Inflammatory macrophage (primary cell): ENCODE measurements around the gene PLEKHG4.
A peak's percentile ranks its signal among the peaks of the same experiment; 100 is the strongest.

Experiments used
- DNase-seq, 2 donors: peaks; one replicate each; pipeline ENCODE4 v3.0.0-alpha.2; 2020 to 2022

Gene PLEKHG4

DNA sequence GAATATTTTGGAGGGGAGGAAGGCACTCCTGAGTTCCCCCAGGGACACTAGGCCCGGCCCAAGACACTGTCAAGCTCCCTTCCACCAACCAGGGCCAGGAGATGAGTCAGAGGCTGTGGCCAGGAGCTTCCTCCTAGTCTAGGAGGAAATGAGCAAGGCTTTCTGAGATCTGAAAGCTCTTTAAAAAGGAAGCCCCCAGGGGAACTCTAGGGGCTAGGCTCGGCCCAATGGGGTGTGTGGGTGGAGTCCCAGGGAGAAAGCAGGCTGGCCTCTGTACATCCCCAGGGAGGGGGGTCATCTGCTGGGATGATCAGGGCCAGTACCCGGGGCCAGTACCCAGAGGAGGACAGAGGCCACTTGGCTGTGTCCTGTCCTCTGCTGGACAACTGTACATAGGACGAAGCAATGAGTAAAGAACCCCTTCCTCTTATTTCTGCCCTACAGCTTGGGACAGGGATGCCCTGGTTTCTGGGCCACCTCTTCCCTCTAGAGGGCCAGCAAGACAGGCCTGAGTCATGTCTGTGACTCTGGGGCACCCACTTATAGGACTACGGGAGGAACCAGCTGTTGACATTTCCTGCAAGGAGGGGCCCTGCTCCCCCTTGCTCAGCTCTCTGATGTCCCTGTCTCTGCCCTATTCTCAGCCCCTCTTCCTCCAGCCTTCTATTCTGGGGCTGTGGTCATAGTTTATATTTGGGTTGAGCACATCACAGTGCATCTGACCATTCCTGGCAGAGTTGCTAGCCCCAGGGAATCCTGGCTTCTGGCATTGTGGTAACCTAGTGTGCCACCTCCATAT is 34.7 kb upstream of the PLEKHG4 start:
- peak; percentile 97 to 98 for DNase-seq

DNA sequence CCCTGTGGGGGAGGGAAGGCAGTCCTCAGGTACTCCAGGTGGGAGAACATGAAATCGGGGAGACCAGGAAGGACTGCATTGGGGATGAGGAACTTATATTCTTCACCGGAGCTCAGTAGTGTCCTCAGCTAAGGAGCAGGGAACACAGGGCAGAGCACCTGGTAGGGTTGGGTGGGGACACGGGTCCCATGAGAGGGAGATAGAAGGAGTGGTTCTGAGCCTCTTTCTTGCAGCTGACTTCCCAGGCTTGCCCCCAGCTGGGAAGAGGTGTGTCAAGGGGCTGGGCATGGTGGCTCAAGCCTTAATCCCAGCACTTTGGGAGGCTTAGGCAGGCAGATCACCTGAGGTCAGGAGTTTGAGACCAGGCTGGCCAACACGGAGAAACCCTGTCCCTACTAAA is 34.1 kb upstream of the PLEKHG4 start:
- no peak for DNase-seq

DNA sequence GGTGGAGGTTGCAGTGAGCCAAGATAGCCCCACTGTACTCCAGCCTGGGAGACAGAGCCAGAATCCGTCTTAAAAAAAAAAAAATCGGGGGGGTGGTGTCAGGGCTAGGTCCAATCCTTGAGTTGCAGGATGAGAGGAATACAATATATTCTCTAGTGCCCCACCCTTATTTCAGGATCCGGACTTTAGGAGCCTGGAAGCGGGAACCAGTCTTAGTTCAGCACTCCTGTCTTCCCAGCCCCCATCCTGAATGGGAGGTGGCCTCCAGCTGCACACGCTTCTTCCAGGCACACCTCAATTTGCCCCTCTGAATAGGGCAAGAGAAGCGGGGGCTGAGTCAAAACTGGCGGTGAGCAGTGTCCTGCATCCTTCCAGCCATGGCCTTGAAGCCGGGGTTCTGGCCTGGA is 33.7 kb upstream of the PLEKHG4 start:
- no peak for DNase-seq

DNA sequence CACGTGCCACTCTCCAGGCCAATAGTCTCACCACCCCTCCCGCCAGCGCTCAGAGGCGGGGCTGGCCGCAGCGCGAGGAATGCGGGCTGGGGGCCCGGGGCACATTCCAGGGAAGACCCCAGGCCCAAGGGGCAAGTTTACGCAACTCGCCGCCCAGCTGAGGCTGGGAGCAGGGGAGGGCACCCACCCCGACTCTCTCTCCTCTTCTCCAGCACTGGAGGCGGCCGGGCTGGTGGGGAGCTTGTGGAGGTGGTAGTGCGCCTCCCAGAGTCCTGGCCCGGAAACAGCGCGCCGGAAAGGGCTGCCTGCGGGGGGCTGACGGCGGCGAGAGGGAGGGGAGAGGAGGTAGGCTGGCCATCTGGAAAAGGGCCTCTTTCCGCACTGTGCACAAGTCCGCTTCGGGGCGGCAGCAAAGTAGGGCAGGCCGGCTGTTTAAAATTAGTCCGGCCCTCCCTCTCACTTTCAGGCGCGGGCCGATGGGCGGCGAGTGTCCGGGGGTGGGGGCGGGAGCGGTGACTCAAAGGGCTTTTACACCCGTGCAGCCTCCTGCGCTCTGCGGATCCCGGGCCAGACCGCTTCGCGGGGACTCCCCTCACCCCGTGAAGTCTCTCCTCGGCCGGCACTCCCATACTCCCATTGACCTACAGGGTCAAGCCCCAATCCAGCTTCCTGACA is 33.1 kb upstream of the PLEKHG4 start:
- DNase-seq: peak; percentile 63 to 81

DNA sequence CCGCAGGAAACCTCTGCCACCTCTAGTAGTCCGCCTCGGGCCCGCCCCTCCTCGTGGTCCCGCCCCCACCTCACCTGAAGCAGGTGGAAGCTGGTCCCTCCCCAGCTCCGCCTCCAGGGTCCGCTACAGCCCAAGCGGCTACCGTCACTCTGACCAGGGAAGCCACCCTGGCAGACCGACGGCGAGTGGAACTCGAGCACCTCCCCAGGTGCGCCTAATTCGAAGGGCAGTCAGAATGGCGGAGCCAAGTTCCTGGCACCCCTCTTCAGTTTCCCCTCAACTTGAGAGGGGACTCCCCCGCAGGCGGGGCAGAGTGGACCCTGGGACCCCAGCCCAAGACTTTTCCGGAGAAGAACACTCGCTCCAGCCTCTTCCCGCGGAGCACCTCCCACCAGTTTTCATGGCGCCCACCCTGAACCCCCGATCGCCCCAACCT is 32.6 kb upstream of the PLEKHG4 start:
- no peak for DNase-seq

DNA sequence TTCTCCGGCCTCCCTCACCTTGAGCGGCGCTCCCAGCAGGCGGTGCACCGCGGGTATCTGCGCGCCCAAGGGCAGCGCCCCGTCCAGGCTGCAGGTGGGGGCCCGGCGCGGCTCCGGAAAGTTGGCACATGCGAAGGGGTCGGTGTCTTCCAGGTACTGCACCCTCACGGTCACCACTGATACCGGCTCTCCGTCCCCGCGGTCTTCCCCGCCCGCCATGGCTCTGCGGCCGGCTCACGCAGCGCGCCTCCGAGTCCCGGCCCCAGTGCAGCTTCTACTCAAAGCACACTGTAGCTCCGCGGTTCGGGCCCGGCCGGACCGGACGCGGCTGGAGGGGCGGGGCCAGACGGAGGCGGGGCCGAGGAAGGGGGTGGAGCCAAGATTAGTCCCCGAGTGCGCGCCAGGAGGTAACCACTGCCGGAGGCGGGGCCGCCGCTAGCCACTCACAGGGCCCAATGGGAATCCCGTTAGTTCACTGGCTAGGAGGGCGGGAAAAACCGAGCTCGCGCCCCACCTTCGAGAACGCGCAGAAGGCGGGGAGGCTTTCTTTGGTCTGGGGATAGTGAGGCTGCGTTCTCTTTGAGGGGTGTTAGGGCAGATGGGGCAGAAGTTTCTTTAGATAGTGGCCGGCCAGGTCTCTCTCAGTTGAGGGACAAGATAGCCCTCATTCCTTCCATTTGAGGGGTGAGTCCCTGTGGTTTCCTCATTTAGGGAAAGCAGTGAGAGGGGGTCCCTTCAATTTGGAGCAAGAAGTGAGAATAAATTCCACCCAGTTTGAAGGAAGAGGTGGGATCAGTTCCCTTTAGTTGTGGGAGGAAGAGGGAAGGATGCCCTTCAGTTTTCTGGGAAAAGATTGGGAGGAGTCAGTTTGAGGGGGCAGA is 31.9 kb upstream of the PLEKHG4 start, which contains the start of gene FHOD1:
Gene FHOD1, minus strand, starts transcription at position 290 of the 881 bp plus-strand sequence. Its CDS starts 71 bp downstream, at position 219.
- DNase-seq: peak; percentile 96

DNA sequence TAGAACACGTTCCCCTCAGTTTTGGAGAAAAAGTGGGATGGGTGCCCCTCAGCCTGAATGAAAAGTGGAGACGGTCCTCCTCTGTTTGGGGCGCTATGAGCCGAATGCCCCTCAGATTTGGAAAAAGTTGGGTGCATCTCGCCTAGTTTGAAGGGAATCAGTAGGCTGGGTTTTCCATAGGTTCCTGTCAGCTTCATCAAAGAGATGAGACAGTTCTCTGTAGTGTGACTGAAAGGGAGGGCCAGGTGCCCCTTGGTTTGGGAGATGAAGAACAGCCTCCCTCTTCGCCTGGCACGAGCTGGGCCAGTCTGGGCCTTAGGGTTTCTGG is 31.3 kb upstream of the PLEKHG4 start:
- no peak for DNase-seq

DNA sequence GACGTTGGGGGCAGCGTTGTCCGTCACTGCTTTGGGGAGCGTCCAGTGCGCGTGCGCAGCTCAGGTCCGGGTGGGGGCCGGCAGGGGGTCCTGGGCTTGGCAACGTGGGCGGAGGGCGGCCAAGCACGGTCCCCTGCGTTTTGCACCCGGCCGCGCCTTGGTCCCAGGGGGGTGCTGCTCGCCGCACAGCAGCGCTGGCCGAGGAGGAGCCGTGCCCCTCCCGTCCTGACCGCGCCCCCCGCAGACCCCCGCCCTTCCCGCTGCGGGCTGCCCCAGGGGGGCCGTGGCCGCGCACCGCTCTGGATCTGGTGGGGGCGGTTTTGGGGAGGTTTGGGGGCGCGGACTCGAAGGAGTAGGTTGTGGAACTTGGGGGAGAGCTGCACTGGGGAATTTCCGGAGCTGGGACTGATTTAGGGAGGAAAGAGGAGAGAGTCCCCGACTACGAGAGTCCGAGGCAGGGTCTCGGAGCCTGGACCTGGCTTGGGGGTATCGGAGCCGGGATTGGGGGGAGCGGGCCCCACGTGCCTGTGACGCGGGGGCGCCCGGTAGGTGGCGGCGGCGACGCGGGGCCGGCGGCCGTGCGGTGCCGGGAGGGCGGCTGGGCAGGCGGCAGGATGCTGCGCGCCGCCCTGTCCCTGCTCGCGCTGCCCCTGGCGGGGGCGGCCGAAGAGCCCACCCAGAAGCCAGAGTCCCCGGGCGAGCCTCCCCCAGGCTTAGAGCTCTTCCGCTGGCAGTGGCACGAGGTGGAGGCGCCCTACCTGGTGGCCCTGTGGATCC is 30.7 kb upstream of the PLEKHG4 start, which contains the start of gene SLC9A5:
Gene SLC9A5, plus strand, starts transcription at position 579 of the 777 bp plus-strand sequence. Its CDS starts 36 bp downstream, at position 615.
- DNase-seq: no peak

DNA sequence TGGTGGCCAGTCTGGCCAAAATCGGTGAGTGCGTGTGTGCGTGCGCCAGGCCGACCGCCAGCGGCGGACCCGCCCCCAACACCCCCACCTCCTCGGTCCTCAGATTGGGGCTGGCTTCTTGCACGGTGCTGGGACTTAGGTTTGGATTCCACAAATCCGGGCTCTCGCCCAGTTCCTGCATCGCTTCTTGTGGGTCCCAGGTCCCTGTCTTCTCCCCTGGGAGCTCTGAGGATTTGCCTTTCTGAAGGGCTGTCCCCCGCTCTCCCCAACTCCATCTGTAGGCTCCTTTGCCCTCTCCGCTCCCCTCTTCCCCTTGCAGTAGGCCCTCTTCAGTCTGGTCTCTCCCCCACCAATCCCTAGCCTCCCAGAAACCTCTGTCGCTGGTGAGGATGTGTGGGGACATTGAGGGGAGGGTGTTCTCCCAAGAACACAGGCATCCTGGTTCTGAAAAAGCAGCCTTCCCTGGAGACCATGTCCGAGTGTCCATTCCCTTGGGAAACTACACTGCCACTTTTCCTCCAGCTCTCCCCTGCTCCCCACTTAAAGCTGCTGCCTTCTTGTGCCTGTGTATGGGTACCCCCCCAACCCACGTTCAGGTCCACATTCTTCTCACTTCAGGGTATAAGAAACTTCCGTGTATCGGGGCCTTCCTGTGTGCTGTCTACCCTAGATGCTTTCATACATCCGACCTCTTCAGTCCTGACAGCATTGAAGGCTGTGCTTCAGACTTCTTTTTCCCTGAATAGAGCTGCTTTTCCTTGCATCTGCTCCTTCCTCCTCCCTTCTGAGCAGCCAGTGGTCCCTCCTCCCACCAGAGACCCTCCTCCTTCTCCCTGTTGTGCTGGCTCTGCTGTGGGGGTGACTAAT is 29.9 kb upstream of the PLEKHG4 start:
- no peak for DNase-seq

DNA sequence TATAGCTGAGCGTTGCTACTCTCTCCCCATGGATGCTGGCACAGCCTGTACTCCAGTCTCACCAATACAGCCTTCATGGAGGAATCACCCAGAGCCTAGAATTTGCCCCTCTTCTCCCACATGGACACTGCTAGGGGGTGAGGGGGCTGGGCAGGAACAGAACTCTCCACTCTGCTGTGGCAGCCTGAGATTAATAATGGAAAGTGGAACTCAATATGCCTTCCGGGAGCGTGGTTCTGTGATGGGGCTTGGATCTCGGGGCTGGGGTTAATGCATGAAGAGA is 29.3 kb upstream of the PLEKHG4 start:
- DNase-seq: no peak

DNA sequence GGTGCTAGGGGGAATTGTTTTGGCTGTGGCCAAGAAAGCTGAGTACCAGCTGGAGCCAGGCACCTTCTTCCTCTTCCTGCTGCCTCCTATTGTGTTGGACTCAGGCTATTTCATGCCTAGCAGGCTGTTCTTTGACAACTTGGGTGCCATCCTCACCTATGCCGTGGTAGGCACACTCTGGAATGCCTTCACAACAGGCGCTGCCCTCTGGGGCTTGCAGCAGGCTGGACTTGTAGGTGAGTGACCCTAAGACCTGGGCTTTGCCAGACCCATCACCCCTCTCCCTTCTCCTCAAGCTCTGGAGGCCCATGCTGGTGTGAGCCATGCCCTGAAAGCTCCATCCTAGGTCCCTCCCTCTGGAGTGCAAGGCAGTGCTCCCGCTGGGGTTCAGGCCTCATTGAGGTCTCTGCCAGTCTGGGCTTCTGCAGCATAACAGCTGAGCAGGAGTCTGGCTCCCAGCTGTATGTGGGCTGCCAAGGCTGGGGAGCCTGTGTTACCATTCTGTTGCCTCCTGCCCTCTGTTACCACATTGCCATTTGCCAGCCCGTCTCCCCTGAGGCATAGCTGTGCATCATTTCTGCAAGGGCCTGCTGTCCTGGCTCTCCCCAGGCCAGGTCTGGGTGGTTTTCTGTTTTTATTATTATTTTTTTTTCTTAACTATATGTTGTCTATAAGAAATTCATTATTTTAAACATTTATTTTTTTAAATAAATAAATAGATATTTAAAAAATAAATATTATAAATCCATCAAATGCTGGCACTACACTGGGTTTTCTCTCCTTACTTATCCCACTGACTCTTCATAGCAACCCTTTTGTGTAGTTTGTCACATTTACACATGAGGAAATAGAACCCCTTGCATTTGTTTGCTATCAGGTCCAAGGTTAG is 26.5 kb upstream of the PLEKHG4 start:
- DNase-seq: no peak

DNA sequence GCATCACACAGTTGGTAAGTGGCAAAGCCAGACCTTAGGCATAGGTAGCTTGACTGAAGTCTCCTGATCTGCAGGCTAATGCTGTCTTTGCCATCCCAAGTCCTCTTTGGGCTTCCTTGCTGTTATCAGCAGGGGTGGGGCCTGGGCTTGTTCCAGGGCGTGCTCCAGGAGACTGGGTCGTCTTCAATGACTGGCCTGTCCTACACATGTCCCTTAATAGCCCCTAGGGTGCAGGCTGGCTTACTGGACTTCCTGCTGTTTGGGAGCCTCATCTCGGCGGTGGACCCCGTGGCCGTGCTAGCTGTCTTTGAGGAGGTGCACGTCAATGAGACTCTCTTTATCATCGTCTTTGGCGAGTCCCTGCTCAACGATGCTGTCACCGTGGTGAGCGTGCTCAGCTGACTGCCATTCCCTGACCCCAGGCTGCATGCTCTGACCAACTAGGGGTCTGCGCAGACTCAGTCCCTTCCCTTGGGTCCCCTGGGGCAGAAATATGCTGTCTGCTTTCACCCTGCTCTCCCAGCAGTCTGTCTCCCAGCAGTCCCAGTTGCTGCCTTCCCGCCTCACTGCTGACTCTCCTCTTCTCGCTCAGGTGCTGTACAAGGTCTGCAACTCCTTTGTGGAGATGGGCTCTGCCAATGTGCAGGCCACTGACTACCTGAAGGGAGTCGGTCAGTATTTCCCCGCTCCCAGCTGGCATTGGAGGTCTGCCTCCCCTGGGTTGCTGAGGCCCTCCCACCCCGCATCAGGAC is 24.4 kb upstream of the PLEKHG4 start:
- no peak for DNase-seq

DNA sequence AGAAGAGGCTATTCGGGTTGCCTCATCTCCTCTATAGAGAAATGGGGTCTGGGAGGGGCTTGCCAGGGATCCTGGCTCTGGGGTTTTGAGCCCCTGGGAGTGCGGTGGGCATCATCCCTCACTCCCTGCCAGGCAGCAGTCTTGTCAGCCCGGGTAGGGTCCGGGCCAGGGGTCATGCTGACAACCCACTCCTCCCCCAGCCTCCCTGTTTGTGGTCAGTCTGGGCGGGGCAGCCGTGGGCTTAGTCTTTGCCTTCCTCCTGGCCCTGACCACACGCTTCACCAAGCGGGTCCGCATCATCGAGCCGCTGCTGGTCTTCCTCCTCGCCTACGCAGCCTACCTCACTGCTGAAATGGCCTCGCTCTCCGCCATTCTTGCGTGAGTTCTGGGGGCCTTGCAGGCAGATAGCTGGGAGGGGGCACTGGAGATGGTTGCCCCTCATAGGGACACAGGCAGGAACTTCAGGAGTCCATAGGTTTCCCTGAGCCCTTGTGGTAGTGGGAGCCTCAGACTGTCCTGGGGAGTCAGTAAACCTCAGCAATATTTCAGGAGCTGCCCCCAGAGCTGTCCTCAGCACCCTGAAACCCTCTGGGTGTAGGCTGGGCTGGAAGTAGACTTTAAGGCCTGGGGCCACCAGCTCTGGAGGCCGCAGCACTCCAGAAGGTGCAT is 23.6 kb upstream of the PLEKHG4 start:
- peak in 1 of 2 donors; percentile 61 for DNase-seq

DNA sequence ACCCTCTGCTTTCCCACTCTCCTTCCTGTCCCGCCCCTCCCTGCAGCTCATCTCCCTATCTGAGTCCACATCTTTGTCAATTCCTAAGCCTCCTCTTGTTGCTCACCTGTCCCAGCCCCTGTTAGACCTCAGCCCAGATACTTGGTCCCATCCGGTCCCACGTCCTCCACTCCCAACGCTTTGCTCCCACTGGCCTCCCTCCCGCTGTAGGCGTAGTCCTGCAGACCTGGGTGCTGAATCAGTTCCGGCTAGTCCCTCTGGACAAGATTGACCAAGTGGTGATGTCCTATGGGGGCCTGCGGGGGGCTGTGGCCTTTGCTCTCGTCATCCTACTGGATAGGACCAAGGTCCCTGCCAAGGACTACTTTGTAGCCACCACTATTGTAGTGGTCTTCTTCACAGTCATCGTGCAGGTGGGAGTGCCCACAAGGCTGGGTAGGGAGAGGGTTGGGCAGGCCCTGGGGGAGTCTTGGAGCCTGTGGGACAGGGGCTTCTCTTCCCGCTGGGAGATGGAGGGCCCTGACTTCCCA is 22.6 kb upstream of the PLEKHG4 start:
- no peak for DNase-seq

DNA sequence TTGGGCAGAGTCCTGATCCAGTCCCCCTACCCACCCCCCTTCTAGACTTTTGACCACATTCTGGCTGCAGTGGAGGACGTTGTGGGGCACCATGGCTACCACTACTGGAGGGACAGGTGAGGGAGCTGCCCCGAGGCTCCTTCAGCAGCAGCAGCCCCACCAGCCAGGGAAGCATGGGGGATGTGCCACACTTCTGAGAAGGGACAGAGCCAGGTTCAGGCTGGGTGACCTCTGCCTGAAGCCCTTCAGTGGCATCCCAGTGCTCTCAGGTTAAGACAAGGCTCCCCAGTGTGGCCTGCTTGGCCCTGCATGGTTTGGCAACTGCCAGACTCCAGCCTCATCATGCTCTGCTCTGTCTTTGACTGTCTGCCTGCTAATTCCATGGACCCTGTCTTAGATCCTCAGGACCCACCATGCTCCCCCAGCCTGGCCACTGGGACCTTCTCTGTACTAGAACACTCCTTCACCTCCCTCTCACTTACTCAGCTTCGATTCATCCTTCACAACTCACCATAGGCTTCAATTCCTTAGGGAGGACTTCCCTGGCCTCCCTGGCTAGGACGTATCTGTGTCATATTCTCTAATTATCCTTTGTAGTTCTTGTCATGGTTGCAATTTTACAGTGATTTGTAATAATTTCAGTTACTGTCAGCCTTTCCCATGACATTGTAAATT is 21.7 kb upstream of the PLEKHG4 start:
- no peak for DNase-seq

DNA sequence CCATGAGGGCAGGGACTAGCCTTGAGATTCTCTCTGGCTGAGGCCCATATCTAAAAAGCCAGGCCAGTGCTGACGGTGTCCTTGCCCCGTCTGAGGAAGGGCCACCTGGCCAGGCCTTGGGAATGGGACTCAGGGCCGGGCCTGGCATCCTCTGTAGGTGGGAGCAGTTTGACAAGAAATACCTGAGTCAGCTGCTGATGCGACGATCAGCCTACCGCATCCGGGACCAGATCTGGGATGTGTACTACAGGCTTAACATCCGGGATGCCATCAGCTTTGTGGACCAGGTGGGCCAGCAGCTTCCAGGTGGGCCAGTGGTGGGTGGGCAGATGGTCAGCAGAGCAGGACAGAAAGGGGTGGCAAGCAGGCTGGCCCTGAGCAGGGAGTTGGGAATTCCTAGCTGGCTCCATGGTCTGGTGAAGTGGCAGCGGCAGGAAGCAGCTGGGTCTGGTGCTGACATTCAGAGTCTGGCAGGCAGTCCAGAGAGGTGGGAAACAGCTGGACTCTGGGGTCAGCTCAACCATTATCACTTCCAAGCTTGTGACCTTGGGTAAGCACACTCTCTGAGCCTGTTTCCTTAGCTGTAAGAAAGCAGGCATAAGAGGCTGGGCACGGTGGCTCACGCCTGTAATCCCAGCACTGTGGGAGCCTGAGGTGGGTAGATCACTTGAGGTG is 21.0 kb upstream of the PLEKHG4 start:
- no peak for DNase-seq

DNA sequence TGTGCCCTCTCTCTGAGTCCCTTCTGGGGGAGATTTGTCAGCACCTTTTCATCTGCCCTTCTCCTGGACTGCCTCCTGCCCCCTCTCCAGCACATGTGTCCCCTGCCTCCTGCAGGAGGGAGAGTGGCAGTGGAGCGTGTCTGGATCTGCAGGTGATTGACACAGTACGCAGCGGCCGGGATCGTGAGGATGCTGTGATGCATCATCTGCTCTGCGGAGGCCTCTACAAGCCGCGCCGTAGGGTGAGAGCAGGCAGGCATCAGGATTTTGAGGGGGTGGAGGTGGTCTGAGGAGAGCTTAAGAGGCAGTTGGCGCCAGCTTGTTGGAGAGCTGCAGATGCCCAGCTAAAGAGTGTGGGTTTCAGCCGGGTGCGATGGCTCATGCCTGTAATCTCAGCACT is 19.6 kb upstream of the PLEKHG4 start:
- no peak for DNase-seq
